ENCODE measurements around the gene SMG1. TPM values are rescaled to one million over a fixed set of nuclear protein-coding genes. Genes with fewer than 3 reads are reported as not detected.
"Not testable (repeated sequence)": the region's sequence is repeated elsewhere in the genome, so short reads cannot be mapped to it uniquely, and the experiment has no call there.

Gene SMG1
- total RNA-seq, 4 donors from 2014 or later = 65.2 to 88.9 (median 69.1) TPM

- H3K9me3 ChIP-seq; DNase-seq (ENCODE audit: extremely low spot score); H3K27me3 ChIP-seq; intact Hi-C loops (cut with DNase I); H3K36me3 ChIP-seq; H3K27ac ChIP-seq (replicated peaks in 1 of 4): not testable (repeated sequence)
- Histone ChIP-seq H3K4me3 (peak overlapping the region in 1 of 4 donors; percentile 82), H3K4me1 (peaks cover 3 to 44% (median 39%) of the 10 kb centered on the region in 4 donors)
- WGBS = 28% methylated on average over 5 of the region's 5 CpGs
Observed at GRCh38 chr16:18923935-18924334, 2.3 kb downstream of the SMG1 start.

GRCh38 chr16:18923124-18923523 is 3.1 kb downstream of the SMG1 start:
- DNase-seq (ENCODE audit: extremely low spot score); H3K4me3 ChIP-seq; H3K27ac ChIP-seq (replicated peaks in 1 of 4); H3K27me3 ChIP-seq; intact Hi-C loops (cut with DNase I); H3K36me3 ChIP-seq; H3K9me3 ChIP-seq: not testable (repeated sequence)
- WGBS = 77% methylated on average over 5 of the region's 8 CpGs
- H3K4me1 ChIP-seq = peaks cover 3 to 49% (median 39%) of the 10 kb centered on the region in 4 donors

DNA sequence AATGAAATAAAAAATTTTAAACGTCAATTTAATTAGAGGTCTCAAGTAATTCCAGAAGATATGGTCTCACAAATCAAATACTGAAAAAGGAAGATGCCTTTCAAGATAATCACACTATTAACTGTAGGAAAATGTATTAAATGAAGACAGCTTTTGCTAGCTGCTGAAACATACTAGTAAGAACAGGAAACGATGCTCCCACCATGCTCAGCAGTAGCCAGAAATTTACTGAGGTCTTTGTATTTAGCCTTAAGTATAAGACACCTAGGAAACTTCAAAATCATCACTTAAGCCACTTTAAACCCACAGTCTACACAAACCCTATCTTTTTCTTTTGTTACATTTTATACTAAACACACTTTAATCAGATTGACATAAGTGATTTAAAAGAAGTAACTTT is 16.6 kb downstream of the SMG1 start:
- H3K4me3 ChIP-seq; H3K27me3 ChIP-seq; H3K36me3 ChIP-seq; DNase-seq (ENCODE audit: extremely low spot score); H3K9me3 ChIP-seq; H3K27ac ChIP-seq (replicated peaks in 1 of 4); intact Hi-C loops (cut with DNase I): not testable (repeated sequence)
- peaks cover 8 to 20% (median 11%) of the 10 kb centered on the region in 4 donors for H3K4me1 ChIP-seq
- 48% methylated on average over 2 of the region's 2 CpGs for WGBS

- H3K4me1 ChIP-seq = peaks cover 8 to 13% (median 11%) of the 10 kb centered on the region in 4 donors
- H3K27me3 ChIP-seq; H3K36me3 ChIP-seq; DNase-seq (ENCODE audit: extremely low spot score); H3K4me3 ChIP-seq; intact Hi-C loops (cut with DNase I); H3K9me3 ChIP-seq; H3K27ac ChIP-seq (replicated peaks in 1 of 4): not testable (repeated sequence)
- WGBS = 91% methylated on average over 12 of the region's 12 CpGs
Observed at GRCh38 chr16:18908716-18909115, 17.5 kb downstream of the SMG1 start.

DNA sequence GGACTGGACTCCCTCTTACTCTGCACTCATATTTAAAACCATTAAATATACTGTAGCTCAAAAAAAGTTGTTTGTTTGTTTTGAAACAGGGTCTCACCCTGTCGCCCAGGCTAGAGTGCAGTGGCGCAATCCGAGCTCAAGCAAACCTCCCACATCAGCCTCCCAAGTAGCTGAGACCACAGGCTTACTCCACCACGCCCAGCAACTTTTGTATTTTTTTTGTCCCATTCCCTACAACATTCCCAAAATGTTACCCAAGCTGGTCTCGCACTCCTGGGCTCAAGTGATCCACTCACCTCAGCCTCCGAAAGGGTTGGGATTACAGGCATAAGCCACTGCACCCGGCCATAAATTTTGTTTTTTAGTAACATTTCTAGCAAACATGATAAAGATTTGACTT is 23.4 kb downstream of the SMG1 start:
- WGBS = 92% methylated on average over 7 of the region's 7 CpGs
- H3K9me3 ChIP-seq; H3K4me3 ChIP-seq; H3K27ac ChIP-seq (replicated peaks in 1 of 4); H3K36me3 ChIP-seq; DNase-seq (ENCODE audit: extremely low spot score); H3K27me3 ChIP-seq; intact Hi-C loops (cut with DNase I): not testable (repeated sequence)
- H3K4me1 ChIP-seq = peaks cover 14 to 36% (median 34%) of the 10 kb centered on the region in 4 donors

DNA sequence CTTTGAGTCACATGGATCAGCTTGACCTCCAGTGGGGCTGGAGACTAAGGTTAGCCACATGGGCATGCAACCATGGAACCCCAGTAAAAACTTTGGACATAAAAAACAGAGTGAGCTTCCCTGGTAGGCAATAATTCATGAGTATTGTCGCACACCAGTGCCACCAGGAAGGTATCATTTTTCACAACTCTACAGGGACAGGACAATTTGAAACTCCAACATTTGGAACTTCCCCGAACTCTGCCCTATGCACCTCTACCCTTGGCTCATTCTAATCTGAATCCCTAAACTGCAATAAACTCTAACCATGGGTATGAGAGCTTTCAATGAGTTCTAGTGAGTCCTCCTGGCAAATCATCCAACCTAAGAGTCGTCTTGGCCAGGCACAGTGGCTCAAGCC is 24.2 kb downstream of the SMG1 start:
- intact Hi-C loops (cut with DNase I); H3K36me3 ChIP-seq; H3K9me3 ChIP-seq; DNase-seq (ENCODE audit: extremely low spot score); H3K4me3 ChIP-seq; H3K27me3 ChIP-seq; H3K27ac ChIP-seq (replicated peaks in 1 of 4): not testable (repeated sequence)
- WGBS = 93% methylated on average over 3 of the region's 3 CpGs
- peaks cover 11 to 43% (median 40%) of the 10 kb centered on the region in 4 donors for H3K4me1 ChIP-seq

- H3K27ac ChIP-seq (replicated peaks in 1 of 4); H3K36me3 ChIP-seq; intact Hi-C loops (cut with DNase I); H3K4me3 ChIP-seq; H3K27me3 ChIP-seq; DNase-seq (ENCODE audit: extremely low spot score); H3K9me3 ChIP-seq: not testable (repeated sequence)
- peaks cover 16 to 42% (median 40%) of the 10 kb centered on the region in 4 donors for H3K4me1 ChIP-seq
- WGBS = 94% methylated on average over 1 of the region's 1 CpG
Observed at GRCh38 chr16:18901194-18901593, 25.0 kb downstream of the SMG1 start.

- H3K36me3 ChIP-seq = peaks cover 9 to 65% (median 47%) of the 10 kb centered on the region in 4 donors
- H3K27ac ChIP-seq (replicated peaks in 1 of 4); DNase-seq (ENCODE audit: extremely low spot score); H3K9me3 ChIP-seq; H3K4me3 ChIP-seq; H3K4me1 ChIP-seq; intact Hi-C loops (cut with DNase I); H3K27me3 ChIP-seq: not testable (repeated sequence)
- 72% methylated on average over 2 of the region's 2 CpGs for WGBS
Observed at GRCh38 chr16:18884456-18884855, 41.8 kb downstream of the SMG1 start.

- H3K27ac ChIP-seq (replicated peaks in 1 of 4); intact Hi-C loops (cut with DNase I); H3K27me3 ChIP-seq; DNase-seq (ENCODE audit: extremely low spot score); H3K4me1 ChIP-seq; H3K4me3 ChIP-seq; H3K9me3 ChIP-seq: not testable (repeated sequence)
- WGBS = 94% methylated on average over 4 of the region's 4 CpGs
- H3K36me3 ChIP-seq = peaks cover 30 to 85% (median 66%) of the 10 kb centered on the region in 4 donors
Observed at GRCh38 chr16:18877734-18878133, 48.5 kb downstream of the SMG1 start.

DNA sequence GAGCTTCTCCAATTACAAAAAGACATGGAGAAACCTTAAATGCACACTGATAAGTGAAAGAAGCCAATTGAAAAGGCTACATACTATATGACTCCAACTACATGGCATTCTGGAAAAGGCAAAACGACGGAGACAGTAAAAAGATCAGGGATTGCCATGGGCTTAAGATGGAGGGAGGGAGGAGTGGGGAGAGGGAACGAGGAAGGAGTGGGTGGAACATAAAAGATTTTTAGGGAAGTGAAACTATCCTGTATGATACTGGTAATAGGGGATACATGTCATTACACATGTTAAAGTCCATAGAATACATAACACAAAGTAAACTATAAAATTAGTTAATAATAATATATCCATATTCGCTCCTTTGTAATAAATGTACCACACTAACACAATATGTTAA is 48.9 kb downstream of the SMG1 start:
- H3K9me3 ChIP-seq; H3K4me3 ChIP-seq; DNase-seq (ENCODE audit: extremely low spot score); intact Hi-C loops (cut with DNase I); H3K4me1 ChIP-seq; H3K27ac ChIP-seq (replicated peaks in 1 of 4); H3K27me3 ChIP-seq: not testable (repeated sequence)
- H3K36me3 ChIP-seq = peaks cover 34 to 86% (median 65%) of the 10 kb centered on the region in 4 donors
- 75% methylated on average over 4 of the region's 4 CpGs for WGBS

DNA sequence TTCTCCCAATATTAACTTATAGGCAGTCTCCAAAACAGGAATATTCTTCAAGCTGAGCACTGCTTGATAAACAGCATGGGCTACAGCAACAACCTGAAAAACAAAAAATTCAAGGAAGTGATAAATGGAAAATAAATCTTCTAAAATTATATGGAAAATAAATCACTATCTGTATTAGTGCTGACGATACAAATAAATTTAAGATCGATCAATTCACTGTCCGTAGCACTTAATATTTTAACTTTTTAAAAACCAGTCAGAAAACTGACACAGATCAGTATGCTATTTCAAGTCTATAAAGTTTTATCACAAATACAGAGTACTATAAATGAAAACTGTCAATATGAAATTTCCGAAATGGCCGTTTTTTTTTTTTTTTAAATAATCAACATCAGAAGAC is 49.9 kb downstream of the SMG1 start:
- WGBS = 96% methylated on average over 5 of the region's 5 CpGs

DNA sequence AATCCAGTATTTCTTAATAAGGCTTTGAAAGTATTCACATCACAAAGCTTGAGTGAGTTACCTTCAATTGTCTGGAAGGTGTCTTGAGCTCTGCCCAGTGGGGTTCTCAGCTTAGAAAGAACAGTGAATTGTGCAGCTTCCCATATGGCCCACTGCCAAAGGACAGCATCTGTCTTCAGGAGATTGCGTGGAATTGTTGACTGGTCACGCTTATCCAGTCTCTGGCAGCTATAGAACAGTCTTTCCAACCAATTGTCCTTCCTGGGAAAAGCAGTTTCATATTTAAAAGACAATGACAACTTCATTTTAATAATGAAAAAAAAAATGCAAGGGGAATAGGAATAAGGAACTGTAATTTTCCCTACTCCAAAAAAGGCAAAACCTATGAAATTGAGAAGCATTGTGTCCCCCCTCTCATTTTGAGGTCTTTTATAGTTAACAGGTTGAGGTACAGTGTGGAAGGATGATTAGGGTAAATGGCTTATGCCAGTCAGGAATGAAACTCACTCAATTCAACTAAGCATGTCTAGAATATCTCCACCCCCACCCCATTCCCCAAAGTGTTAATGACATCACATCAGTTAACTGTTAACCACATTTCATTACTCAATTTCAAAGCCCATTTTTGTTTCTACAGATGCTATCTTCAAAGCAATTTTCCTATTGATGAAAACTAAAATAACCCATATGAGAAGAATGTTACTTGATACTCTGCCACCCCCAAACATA is 57.0 kb downstream of the SMG1 start:
- 12% methylated on average over 2 of the region's 2 CpGs for WGBS
- H3K27me3 ChIP-seq; H3K27ac ChIP-seq (replicated peaks in 1 of 4); H3K4me1 ChIP-seq; DNase-seq (ENCODE audit: extremely low spot score); intact Hi-C loops (cut with DNase I); H3K4me3 ChIP-seq; H3K9me3 ChIP-seq: not testable (repeated sequence)
- H3K36me3 ChIP-seq = peaks cover 22 to 87% (median 61%) of the 10 kb centered on the region in 4 donors

More for the DNA sequence above, 49.9 kb downstream of the SMG1 start:
- H3K4me3 ChIP-seq; DNase-seq (ENCODE audit: extremely low spot score); H3K27me3 ChIP-seq; H3K4me1 ChIP-seq; H3K27ac ChIP-seq (replicated peaks in 1 of 4); H3K9me3 ChIP-seq; intact Hi-C loops (cut with DNase I): not testable (repeated sequence)
- peaks cover 38 to 88% (median 66%) of the 10 kb centered on the region in 4 donors for H3K36me3 ChIP-seq

GRCh38 chr16:18866277-18866823 is 59.9 kb downstream of the SMG1 start:
- H3K4me3 ChIP-seq; H3K4me1 ChIP-seq; DNase-seq (ENCODE audit: extremely low spot score); H3K9me3 ChIP-seq; intact Hi-C loops (cut with DNase I); H3K27me3 ChIP-seq: not testable (repeated sequence)
- WGBS = 35% methylated on average over 2 of the region's 2 CpGs
- H3K36me3 ChIP-seq = peaks cover 21 to 88% (median 48%) of the 10 kb centered on the region in 4 donors
- H3K27ac ChIP-seq (replicated peaks in 1 of 4) = peak overlapping the region in 1 of 4 donors; percentile 26
